HepG2 (cell line): ENCODE results near the gene TMBIM1. TPM values are rescaled to one million over a fixed set of nuclear protein-coding genes. Genes with fewer than 3 reads are reported as not detected.
A peak's percentile ranks its signal among the peaks of the same experiment; 100 is the strongest.

Experiments used
- ADNP ChIP-seq: sonication (generic); formaldehyde crosslinking; IDR thresholded peaks from 2 replicates; pipeline ENCODE4 v1.4.0; 2020; ENCODE audit warnings: missing genetic modification reagents
- CCDC6 ChIP-seq: sonication (generic); formaldehyde crosslinking; IDR thresholded peaks from 2 replicates; pipeline ENCODE4 v1.8.1; 2022; ENCODE audit warnings: mild to moderate bottlenecking, missing genetic modification reagents, moderate library complexity
- DMTF1 ChIP-seq: sonication (generic); formaldehyde crosslinking; IDR thresholded peaks from 2 replicates; pipeline ENCODE4 v1.4.0; 2020; ENCODE audit warnings: mild to moderate bottlenecking, missing genetic modification reagents
- FOSL2 ChIP-seq: sonication (generic); formaldehyde crosslinking; IDR thresholded peaks from 2 replicates; pipeline ENCODE4 v1.4.0; 2020; ENCODE audit warnings: missing genetic modification reagents
- GATAD2A ChIP-seq: IDR thresholded peaks from 2 replicates; pipeline ENCODE4 v1.6.1; 2016
- HINFP ChIP-seq: sonication (generic); formaldehyde crosslinking; IDR thresholded peaks from 2 replicates; pipeline ENCODE4 v1.4.0; 2020; ENCODE audit warnings: low read depth, mild to moderate bottlenecking, missing genetic modification reagents
- HIVEP1 ChIP-seq: sonication (generic); formaldehyde crosslinking; IDR thresholded peaks from 2 replicates; pipeline ENCODE4 v1.4.0; 2020; ENCODE audit warnings: mild to moderate bottlenecking, missing genetic modification reagents
- HNRNPUL1 ChIP-seq: fragments of 200-400 bp; formaldehyde crosslinking; IDR thresholded peaks from 2 replicates; pipeline ENCODE4 v1.6.1; 2017; ENCODE audit warnings: low read depth, mild to moderate bottlenecking, low read length, moderate library complexity
- KDM6A ChIP-seq: IDR thresholded peaks from 2 replicates; pipeline ENCODE4 v1.6.1; 2016; ENCODE audit warnings: low read depth
- NCOR1 ChIP-seq: fragments of 200-600 bp; sonication (generic); IDR thresholded peaks from 2 replicates; pipeline ENCODE4 v1.7.0; 2017; ENCODE audit warnings: antibody characterized with exemption, low read length, borderline replicate concordance
- NR2F1 ChIP-seq, 2 experiments: fragments of 450-650 bp in 1 of 2; formaldehyde crosslinking in 1 of 2; IDR thresholded peaks; 2 replicates each; pipeline versions ENCODE4 v1.5.0 to v1.6.1; 2016 to 2020; ENCODE audit warnings: mild to moderate bottlenecking in 1 of 2, missing compliant biosample characterization in 1 of 2, missing genetic modification reagents in 1 of 2, moderate library complexity in 1 of 2
- PPARG ChIP-seq: conservative IDR thresholded peaks from 2 replicates; pipeline ENCODE4 v1.6.1; 2016; ENCODE audit warnings: missing biosample characterization, missing genetic modification reagents
- RAD21 ChIP-seq: fragments of 450-650 bp; formaldehyde crosslinking; IDR thresholded peaks from 2 replicates; pipeline ENCODE4 v1.5.0; 2020; ENCODE audit warnings: mild to moderate bottlenecking
- SPEN ChIP-seq: sonication (generic); formaldehyde crosslinking; IDR thresholded peaks from 2 replicates; pipeline ENCODE4 v1.5.1; 2020; ENCODE audit warnings: low read depth, mild to moderate bottlenecking, missing genetic modification reagents
- XRCC5 ChIP-seq: fragments of 200-400 bp; formaldehyde crosslinking; optimal IDR thresholded peaks from 2 replicates; pipeline ENCODE3; 2017; ENCODE audit warnings: mild to moderate bottlenecking, low read length
- ZNF33B ChIP-seq: sonication (generic); formaldehyde crosslinking; IDR thresholded peaks from 2 replicates; pipeline ENCODE4 v1.5.1; 2020; ENCODE audit warnings: mild to moderate bottlenecking, missing genetic modification reagents
- ZNF556 ChIP-seq: sonication (generic); formaldehyde crosslinking; IDR thresholded peaks from 2 replicates; pipeline ENCODE4 v1.4.0; 2020; ENCODE audit warnings: mild to moderate bottlenecking, missing genetic modification reagents, borderline replicate concordance
- ZNF800 ChIP-seq: sonication (generic); formaldehyde crosslinking; IDR thresholded peaks from 2 replicates; pipeline ENCODE4 v1.4.0; 2020; ENCODE audit warnings: missing genetic modification reagents
- polyA plus RNA-seq, 8 experiments: library from polyadenylated mRNA; depleted of rRNA in 3 of 8; stranded (reverse) in 7 of 8; unstranded in 1 of 8; fragments of >200 nt; fragmentation: Illumina TruSeq in 4 of 8; extraction: Trizol in 4 of 8; gene quantifications; 2 replicates each; pipeline versions ENCODE4 v1.2.1 to v1.2.3, GENCODE V29; 2011 to 2016; ENCODE audit warnings: low read depth in 4 of 8, missing spikeins in 1 of 8, mixed read lengths in 1 of 8; ENCODE audit not compliant: insufficient read depth in 1 of 8
- total RNA-seq, 5 experiments: library from RNA; depleted of rRNA; stranded (reverse); fragments of >200 nt; fragmentation: Illumina TruSeq; extraction: Trizol; gene quantifications; 2 replicates each; pipeline ENCODE4 v1.2.3, GENCODE V29; 2016; ENCODE audit warnings: low read depth in 1 of 5
- TF ChIP-seq, protein P1 (sequence below): sonication (generic); formaldehyde crosslinking; IDR thresholded peaks from 2 replicates; pipeline ENCODE4 v1.8.0; 2022; ENCODE audit warnings: missing genetic modification reagents, mild to moderate bottlenecking, inconsistent platforms, borderline replicate concordance
- TF ChIP-seq, protein P2 (sequence below): sonication (generic); formaldehyde crosslinking; IDR thresholded peaks from 2 replicates; pipeline ENCODE4 v1.4.0; 2020; ENCODE audit warnings: mild to moderate bottlenecking, missing genetic modification reagents

The TMBIM1 gene
- total and polyA plus RNA-seq, 2 of the 13 experiments (the other 11 are each of a cell fraction or from before 2014, with no cell fraction given): 127 to 139 TPM

GRCh38 chr2:218322768-218323525 lies 30.6 kb upstream of the TMBIM1 start (continued):
- TF ChIP-seq DMTF1 (CRISPR knock-in tag) (no peak), NCOR1 (peak; percentile 95), XRCC5 (peak; percentile 71), SPEN (CRISPR knock-in tag) (no peak), ADNP (CRISPR knock-in tag) (no peak), KDM6A (CRISPR knock-in tag) (no peak), FOSL2 (CRISPR knock-in tag) (no peak), ZNF33B (CRISPR knock-in tag) (no peak; the same call in 1 of the 2 replicates), ZNF556 (CRISPR knock-in tag) (peak; percentile 58; the same call in 1 of the 2 replicates), PPARG (peak; percentile 60; the same call in 1 of the 2 replicates), HNRNPUL1 (no peak), NR2F1 (CRISPR knock-in tag; IDR thresholded peaks at IDR 0.05) (peak in 1 of 2 experiments; percentile 61; a peak in 2 of 4 replicates), GATAD2A (CRISPR knock-in tag) (0 out of 2 replicates have a peak, but pooled peaks have one; percentile 44), HINFP (CRISPR knock-in tag) (no peak; the same call in 1 of the 2 replicates), RAD21 (no peak), CCDC6 (CRISPR knock-in tag) (peak; percentile 89), HIVEP1 (CRISPR knock-in tag) (no peak), ZNF800 (peak; percentile 27; the same call in 1 of the 2 replicates)
- TF ChIP-seq, protein P1, sequence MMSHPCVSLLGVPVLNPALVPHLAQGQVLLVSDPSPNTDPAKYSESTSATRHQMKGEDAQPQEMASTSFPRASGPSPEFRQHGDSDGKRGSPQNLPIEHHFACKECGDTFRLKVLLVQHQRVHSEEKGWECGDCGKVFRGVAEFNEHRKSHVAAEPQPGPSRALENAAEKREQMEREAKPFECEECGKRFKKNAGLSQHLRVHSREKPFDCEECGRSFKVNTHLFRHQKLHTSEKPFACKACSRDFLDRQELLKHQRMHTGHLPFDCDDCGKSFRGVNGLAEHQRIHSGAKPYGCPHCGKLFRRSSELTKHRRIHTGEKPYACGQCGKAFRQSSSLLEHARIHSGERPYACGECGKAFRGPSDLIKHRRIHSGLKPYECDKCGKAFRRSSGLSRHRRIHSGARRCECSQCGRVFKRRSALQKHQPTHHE (CRISPR knock-in tag): 0 out of 2 replicates have a peak, but pooled peaks have one; percentile 73
- TF ChIP-seq, protein P2, sequence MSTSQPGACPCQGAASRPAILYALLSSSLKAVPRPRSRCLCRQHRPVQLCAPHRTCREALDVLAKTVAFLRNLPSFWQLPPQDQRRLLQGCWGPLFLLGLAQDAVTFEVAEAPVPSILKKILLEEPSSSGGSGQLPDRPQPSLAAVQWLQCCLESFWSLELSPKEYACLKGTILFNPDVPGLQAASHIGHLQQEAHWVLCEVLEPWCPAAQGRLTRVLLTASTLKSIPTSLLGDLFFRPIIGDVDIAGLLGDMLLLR (CRISPR knock-in tag): peak; percentile 61; the same call in 1 of the 2 replicates
